ENCODE data around the gene TUBA4A. TPM values are rescaled to one million over a fixed set of nuclear protein-coding genes. Genes with fewer than 3 reads are reported as not detected.
"Not testable (repeated sequence)": the region's sequence is repeated elsewhere in the genome, so short reads cannot be mapped to it uniquely, and the experiment has no call there.

TUBA4A gene
- total RNA-seq, 1 donor from 2014 or later, result 312 TPM

GRCh38 chr2:219200502-219201326, 53.0 kb downstream of the TUBA4A start:
- intact Hi-C loops (cut with micrococcal nuclease), result not testable (repeated sequence)

Other genes starting within 250 kb of the TUBA4A start
- gene CFAP65, start 212.4 kb downstream of the TUBA4A start, total RNA-seq, result not detected in 2 replicates
- 0.17 TPM in 1 of 2 replicates, not detected in the other for gene IHH, start 193.0 kb downstream of the TUBA4A start, total RNA-seq
- gene NHEJ1, start 93.1 kb downstream of the TUBA4A start, total RNA-seq, result 17.1 and 20.4 TPM in 2 replicates
- 1.8 and 2.5 TPM in 2 replicates for gene SLC23A3, start 83.9 kb downstream of the TUBA4A start, total RNA-seq
- gene CNPPD1, start 77.0 kb downstream of the TUBA4A start, total RNA-seq, result 82.8 and 84.3 TPM in 2 replicates
- gene RETREG2, start 75.6 kb downstream of the TUBA4A start, total RNA-seq, result 84.1 and 94.7 TPM in 2 replicates
- 44.2 and 56.1 TPM in 2 replicates for gene ZFAND2B, start 47.1 kb downstream of the TUBA4A start, total RNA-seq
- 22.7 and 25.5 TPM in 2 replicates for gene ABCB6, start 35.0 kb downstream of the TUBA4A start, total RNA-seq
- 52.7 and 63.0 TPM in 2 replicates for gene ATG9A, start 24.3 kb downstream of the TUBA4A start, total RNA-seq
- gene ANKZF1, start 24.1 kb downstream of the TUBA4A start, total RNA-seq, result 91.4 and 91.9 TPM in 2 replicates
- 5.3 and 5.4 TPM in 2 replicates for gene GLB1L, start 8.5 kb downstream of the TUBA4A start, total RNA-seq
- 32.3 and 34.2 TPM in 2 replicates for gene STK16, start 8.4 kb downstream of the TUBA4A start, total RNA-seq
- 0.17 TPM in 1 of 2 replicates, not detected in the other for gene TUBA4B, start 675 bp downstream of the TUBA4A start, total RNA-seq
- gene DNAJB2, start 25.4 kb upstream of the TUBA4A start, total RNA-seq, result 46.7 and 53.0 TPM in 2 replicates
- gene PTPRN, start 55.5 kb upstream of the TUBA4A start, total RNA-seq, result not detected in 2 replicates
- not detected in 2 replicates for gene RESP18, start 78.8 kb upstream of the TUBA4A start, total RNA-seq
- 78.3 and 81.0 TPM in 2 replicates for gene DNPEP, start 134.0 kb upstream of the TUBA4A start, total RNA-seq
- gene DES, start 164.5 kb upstream of the TUBA4A start, total RNA-seq, result not detected in 2 replicates
- gene SPEG, start 180.9 kb upstream of the TUBA4A start, total RNA-seq, result 0.05 and 0.39 TPM in 2 replicates
- gene GMPPA, start 245.0 kb upstream of the TUBA4A start, total RNA-seq, result 54.0 and 55.0 TPM in 2 replicates